ENCODE measurements around the gene RHOG. TPM values are rescaled to one million over a fixed set of nuclear protein-coding genes. Genes with fewer than 3 reads are reported as not detected.

RHOG gene
- total RNA-seq, 1 donor from 2014 or later: 163 TPM

DNA sequence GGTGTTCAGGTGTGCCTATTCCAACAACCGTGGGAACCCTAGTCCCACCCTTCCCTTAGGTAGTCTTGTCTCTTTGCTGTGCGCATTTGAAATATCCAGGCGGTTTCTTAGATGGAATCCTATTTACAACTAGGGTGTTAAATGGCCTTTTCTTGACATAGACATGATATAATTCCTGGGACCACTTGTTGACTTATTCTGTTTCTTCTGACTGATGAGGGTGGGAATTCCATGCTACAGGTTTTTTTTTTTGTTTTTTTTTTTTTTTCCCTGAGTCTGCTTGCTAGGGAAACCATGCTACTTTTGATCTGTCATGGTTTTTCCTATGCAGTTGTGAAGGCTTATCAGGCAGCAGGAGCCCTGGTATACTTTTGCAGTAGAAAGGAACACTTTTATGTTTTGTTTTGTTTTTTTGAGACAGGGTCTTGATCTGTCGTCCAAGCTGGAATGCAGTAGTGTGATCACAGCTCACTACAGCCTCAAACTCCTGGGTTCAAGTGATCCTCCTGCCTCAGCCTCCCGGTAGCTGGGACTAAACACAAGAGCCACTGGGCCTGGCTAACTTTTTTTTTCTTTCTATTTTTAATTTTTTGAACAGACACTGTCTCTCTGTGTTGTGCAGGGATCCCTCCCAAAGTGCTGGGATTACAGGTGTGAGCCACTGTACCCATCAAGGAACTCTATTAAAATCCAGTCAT is 16.2 kb upstream of the RHOG start:
- POLR2A ChIA-PET: interaction anchor here (0.8 to 8.0 kb wide), 11 partner anchors 11 to 215 kb away, joined by 3 to 352 read pairs (median 43); partner anchors contain the start of gene RHOG
- intact Hi-C loops (cut with micrococcal nuclease): loop anchor here (1.0 kb wide), 1 partner anchor 7 kb away; no protein-coding TSS in a partner anchor
- no peaks in the 10 kb centered on the region for H3K27me3 Mint-ChIP-seq
- TF ChIP-seq, protein P1, sequence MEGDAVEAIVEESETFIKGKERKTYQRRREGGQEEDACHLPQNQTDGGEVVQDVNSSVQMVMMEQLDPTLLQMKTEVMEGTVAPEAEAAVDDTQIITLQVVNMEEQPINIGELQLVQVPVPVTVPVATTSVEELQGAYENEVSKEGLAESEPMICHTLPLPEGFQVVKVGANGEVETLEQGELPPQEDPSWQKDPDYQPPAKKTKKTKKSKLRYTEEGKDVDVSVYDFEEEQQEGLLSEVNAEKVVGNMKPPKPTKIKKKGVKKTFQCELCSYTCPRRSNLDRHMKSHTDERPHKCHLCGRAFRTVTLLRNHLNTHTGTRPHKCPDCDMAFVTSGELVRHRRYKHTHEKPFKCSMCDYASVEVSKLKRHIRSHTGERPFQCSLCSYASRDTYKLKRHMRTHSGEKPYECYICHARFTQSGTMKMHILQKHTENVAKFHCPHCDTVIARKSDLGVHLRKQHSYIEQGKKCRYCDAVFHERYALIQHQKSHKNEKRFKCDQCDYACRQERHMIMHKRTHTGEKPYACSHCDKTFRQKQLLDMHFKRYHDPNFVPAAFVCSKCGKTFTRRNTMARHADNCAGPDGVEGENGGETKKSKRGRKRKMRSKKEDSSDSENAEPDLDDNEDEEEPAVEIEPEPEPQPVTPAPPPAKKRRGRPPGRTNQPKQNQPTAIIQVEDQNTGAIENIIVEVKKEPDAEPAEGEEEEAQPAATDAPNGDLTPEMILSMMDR (IDR thresholded peaks at IDR 0.05): no peak
- no peaks in the 10 kb centered on the region for H3K9me3 Mint-ChIP-seq
- DNase-seq (no peak), ATAC-seq (ENCODE audit: low read depth) (no peak)
- peaks cover 4% of the 10 kb centered on the region for H3K36me3 Mint-ChIP-seq (ENCODE audit: low read depth)
- peaks cover 81% of the 10 kb centered on the region for H3K4me1 Mint-ChIP-seq
- H3K27ac Mint-ChIP-seq: peak overlapping the region; percentile 89
- H3K4me3 Mint-ChIP-seq: peak overlapping the region; percentile 96
- CTCF ChIA-PET: interaction anchor here (0.6 to 14.0 kb wide), 7 partner anchors 8 to 215 kb away, joined by 3 to 526 read pairs (median 19); partner anchors contain the start of gene RHOG

DNA sequence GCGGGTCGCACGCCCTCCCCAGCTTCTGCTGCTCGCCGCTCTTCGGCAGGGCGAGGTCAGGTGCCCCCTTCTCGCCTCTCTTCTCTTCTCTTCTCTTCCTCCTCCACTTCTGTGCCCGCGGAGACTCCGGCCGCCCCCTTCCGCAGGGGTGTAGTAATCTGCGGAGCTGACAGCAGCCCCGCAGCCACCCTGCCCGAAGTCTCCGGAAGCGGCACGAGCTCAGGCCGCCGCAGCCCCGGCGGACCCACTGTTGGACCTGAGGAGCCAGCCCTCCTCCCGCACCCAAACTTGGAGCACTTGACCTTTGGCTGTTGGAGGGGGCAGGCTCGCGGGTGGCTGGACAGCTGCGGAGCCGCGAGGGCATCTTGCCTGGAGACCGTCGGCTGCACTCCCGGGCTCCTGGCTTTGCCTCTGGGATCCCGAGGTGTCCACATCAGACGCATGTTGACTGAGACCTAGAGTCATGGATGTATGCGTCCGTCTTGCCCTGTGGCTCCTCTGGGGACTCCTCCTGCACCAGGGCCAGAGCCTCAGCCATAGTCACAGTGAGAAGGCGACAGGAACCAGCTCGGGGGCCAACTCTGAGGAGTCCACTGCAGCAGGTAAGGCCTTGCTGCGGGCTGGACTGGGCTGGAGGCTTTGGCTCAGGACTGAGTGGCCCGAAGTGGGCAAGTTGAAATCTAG is 15.2 kb upstream of the RHOG start:
- Mint-ChIP-seq H3K4me3 (peak overlapping the region; percentile 96), H3K4me1 (peaks cover 70% of the 10 kb centered on the region), H3K27ac (peak overlapping the region; percentile 89), H3K36me3 (ENCODE audit: low read depth) (peaks cover 4% of the 10 kb centered on the region), H3K27me3 (no peaks in the 10 kb centered on the region), H3K9me3 (no peaks in the 10 kb centered on the region)
- CTCF ChIA-PET: interaction anchor here (1.0 to 14.0 kb wide), 25 partner anchors 9 to 213 kb away, joined by 3 to 526 read pairs (median 12); partner anchors contain the start of gene RHOG
- POLR2A ChIA-PET: interaction anchor here (0.6 to 8.0 kb wide), 35 partner anchors 12 to 216 kb away, joined by 3 to 352 read pairs (median 14); partner anchors contain the start of genes NUP98, PGAP2 and RHOG
- intact Hi-C loops (cut with micrococcal nuclease): loop anchor here (1.0 to 2.0 kb wide), 5 partner anchors 8 to 129 kb away; no protein-coding TSS in a partner anchor
- TF ChIP-seq, protein P1 (IDR thresholded peaks at IDR 0.05): no peak
- ATAC-seq (ENCODE audit: low read depth) (peak; percentile 5), DNase-seq (no peak)

DNA sequence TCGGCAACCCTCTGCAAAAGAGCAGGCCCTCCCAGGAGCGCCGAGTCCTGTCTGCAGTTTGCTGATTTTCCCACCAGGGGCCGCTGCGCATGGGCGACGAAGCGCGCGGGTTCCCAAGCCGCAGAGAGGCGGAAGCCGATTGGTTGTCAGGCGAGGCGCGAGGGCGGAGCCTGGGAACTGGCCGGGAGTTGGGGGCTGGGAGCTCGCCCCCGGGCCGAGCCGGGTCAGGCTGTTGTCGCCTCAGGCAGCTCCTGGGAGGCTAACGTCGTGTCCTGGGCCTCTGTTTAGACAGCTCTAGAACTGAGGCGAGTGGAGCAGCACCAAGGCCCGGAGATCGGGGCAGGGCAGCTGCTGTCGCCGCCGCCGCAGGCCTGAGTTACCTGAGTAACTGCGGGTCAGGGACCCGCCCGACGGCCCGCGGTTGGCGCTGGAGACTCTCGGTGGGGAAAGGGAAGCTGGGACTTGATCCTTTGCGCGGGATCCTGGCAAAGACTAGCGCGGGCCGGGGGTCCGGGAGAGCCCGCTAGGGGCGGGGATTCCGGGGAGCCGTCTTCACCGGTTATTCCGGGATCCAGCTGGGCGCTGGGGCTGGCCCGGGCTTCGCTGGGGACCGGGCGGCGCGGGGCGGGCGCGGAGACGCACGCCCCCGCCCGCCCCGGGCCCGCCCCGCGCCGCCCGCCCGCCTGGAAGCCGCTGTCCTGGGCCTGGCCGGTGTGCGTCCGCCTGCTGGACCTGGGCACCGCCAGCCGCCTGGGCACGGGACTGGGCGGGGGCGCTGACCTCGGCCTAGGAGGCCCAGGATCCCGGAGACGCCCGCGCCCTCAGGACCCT is 14.4 kb upstream of the RHOG start, which contains the start of gene STIM1:
Gene STIM1, plus strand, starts transcription at position 688 of the 831 bp plus-strand sequence. CDS start 607 bp downstream, outside the sequence.
- ChIA-PET POLR2A (interaction anchor here (0.6 to 8.0 kb wide), 51 partner anchors 13 to 239 kb away, joined by 3 to 352 read pairs (median 7); partner anchors contain the start of genes NUP98, PGAP2, RHOG and RRM1), CTCF (interaction anchor here (0.8 to 14.0 kb wide), 48 partner anchors 9 to 227 kb away, joined by 3 to 526 read pairs (median 6); partner anchors contain the start of genes NUP98 and RHOG)
- DNase-seq (peak; percentile 96), ATAC-seq (ENCODE audit: low read depth) (peak; percentile 74)
- Mint-ChIP-seq H3K36me3 (ENCODE audit: low read depth) (peaks cover 4% of the 10 kb centered on the region), H3K27ac (peak within 1 kb of the TSS; percentile 99), H3K4me1 (peaks cover 63% of the 10 kb centered on the region), H3K27me3 (no peaks in the 10 kb centered on the region), H3K4me3 (peak within 1 kb of the TSS; percentile 96), H3K9me3 (no peaks in the 10 kb centered on the region)
- TF ChIP-seq, protein P1 (IDR thresholded peaks at IDR 0.05): peak; percentile 58
- intact Hi-C loops (cut with micrococcal nuclease): loop anchor here (1.0 to 2.0 kb wide), 13 partner anchors 14 to 239 kb away; partner anchors contain the start of genes NUP98 and RRM1

DNA sequence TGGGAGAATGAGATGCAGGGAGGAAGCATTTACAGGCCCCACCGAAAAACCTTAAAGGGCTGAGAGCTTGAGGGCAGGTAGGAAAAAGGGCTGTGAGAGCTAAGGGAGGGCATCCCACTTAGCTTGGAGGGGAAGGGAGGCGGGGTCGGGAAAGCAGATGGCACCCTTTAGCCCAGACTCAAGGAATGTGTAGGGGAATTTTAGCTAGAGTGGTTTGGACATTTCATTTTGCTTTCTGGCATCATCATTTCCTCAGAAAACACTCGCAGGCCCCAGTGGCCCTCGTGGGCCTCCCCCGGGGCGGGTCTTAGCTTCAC is 13.9 kb upstream of the RHOG start:
- no peaks in the 10 kb centered on the region for H3K27me3 Mint-ChIP-seq
- ChIA-PET CTCF (interaction anchor here (0.8 to 14.0 kb wide), 45 partner anchors 8 to 228 kb away, joined by 3 to 526 read pairs (median 6); partner anchors contain the start of genes NUP98 and RHOG), POLR2A (interaction anchor here (0.6 to 8.0 kb wide), 53 partner anchors 13 to 240 kb away, joined by 3 to 352 read pairs (median 6); partner anchors contain the start of genes NUP98, PGAP2, RHOG and RRM1)
- TF ChIP-seq, protein P1 (IDR thresholded peaks at IDR 0.05): no peak
- DNase-seq (no peak), ATAC-seq (ENCODE audit: low read depth) (no peak)
- H3K27ac Mint-ChIP-seq: peak overlapping the region; percentile 99
- peaks cover 57% of the 10 kb centered on the region for H3K4me1 Mint-ChIP-seq
- intact Hi-C loops (cut with micrococcal nuclease): loop anchor here (1.0 to 2.0 kb wide), 12 partner anchors 13 to 240 kb away; partner anchors contain the start of genes NUP98 and RRM1
- peak overlapping the region; percentile 90 for H3K4me3 Mint-ChIP-seq
- H3K36me3 Mint-ChIP-seq (ENCODE audit: low read depth): peaks cover 4% of the 10 kb centered on the region
- no peaks in the 10 kb centered on the region for H3K9me3 Mint-ChIP-seq
